KOPT-K1 (cell line): ENCODE results near the gene ZNF705A.
"Not testable (repeated sequence)": the region's sequence is repeated elsewhere in the genome, so short reads cannot be mapped to it uniquely, and the experiment has no call there.

Source experiments
- H3K27ac ChIP-seq: fragments of 200-600 bp; sonication (generic); 2 replicates; pipeline ENCODE4 v1.5.1; 2016; ENCODE audit warnings: antibody characterized with exemption, mild to moderate bottlenecking, low read depth, low read length; ENCODE audit not compliant: poor library complexity, severe bottlenecking
- H3K36me3 ChIP-seq: fragments of 200-600 bp; sonication (generic); 2 replicates; pipeline ENCODE4 v1.5.1; 2017; ENCODE audit warnings: antibody characterized with exemption, mild to moderate bottlenecking, low read length, moderate library complexity; ENCODE audit not compliant: insufficient read depth
- H3K9me3 ChIP-seq: fragments of 200-600 bp; sonication (generic); 2 replicates; pipeline ENCODE4 v1.5.1; 2017; ENCODE audit warnings: antibody characterized with exemption, low read length, mild to moderate bottlenecking; ENCODE audit not compliant: insufficient read depth, poor library complexity, severe bottlenecking

ZNF705A gene

DNA sequence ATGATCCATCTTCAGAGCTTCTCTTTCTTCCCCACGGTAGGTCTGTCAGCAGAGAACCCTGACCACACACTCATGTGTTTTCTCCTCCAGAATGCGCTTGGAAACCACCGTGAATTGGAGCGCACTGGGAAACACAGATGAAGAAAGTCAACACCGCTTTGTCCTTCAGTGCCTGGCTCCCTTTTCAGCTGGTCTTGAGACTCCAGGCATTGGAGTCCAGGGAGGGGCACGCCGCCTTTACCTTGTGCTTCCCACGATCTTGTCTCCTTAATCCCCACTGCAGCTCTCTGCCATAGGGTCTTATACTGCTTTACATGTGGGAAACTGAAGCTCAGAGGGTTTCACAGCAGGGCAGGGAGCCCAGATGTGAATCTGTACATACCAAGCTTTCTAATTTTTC, 69.5 kb downstream of the ZNF705A start:
- Histone ChIP-seq H3K9me3 (no peaks in the 10 kb centered on the region), H3K36me3 (no peaks in the 10 kb centered on the region), H3K27ac (no peak overlapping the region)

DNA sequence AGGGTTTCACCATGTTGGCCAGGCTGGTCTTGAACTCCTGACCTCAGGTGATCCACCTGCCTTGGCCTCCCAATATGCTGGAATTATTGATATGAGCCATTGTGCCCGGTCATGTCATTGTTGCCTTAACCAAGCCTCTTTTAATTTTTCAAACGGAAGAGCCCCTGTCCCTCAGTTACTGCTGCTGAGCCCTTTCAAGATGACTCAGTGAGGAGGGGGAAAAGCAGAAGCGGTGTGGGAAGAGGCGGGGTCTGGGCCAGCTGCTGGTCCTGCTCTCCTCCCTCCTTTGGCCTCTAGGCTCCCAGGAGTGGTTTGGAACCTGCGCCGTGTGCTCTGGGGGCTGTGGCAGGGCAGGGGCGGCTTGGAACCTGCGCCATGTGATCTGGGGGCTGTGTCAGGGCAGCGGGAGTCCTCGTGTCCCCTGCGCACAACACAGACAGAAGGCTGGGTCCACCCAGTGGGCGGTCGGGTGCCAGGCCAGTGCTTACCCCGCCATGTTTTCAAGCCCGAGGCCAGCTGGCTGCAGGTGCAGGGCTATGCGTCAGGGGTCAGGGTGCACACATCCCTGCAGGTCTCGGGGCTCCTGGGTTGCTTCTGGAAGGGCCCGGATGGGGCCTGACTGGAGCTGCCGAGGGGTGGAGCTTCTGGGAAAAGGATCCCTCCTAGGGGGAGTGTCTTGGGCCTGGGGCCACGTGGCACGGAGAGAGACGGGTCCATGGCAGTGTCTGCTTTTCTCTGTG, 70.3 kb downstream of the ZNF705A start, which contains the start of gene FAM90A1:
TSS of gene FAM90A1 (minus strand) at position 627 of the 740 bp plus-strand sequence. CDS start 2,786 bp downstream, outside the sequence.
- not testable (repeated sequence) for H3K27ac ChIP-seq, H3K36me3 ChIP-seq, H3K9me3 ChIP-seq

DNA sequence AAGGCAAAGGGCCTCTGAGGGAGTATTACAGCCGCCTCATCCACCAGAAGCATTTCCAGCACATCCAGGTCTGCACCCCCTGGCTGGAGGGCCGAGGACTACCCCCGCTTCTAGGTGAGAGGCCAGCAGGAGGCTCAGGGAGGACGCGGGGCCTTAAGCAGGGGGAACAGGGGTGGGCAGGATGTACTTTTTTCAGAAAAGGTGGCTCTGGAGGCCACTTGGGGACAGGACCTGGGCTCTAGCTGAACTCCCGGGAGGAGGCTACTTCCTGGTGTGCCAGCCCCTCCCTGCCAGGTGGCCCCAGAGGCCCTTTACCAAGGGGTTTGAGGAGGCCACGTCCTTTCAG, 70.9 kb downstream of the ZNF705A start:
- not testable (repeated sequence) for H3K27ac ChIP-seq, H3K9me3 ChIP-seq, H3K36me3 ChIP-seq

DNA sequence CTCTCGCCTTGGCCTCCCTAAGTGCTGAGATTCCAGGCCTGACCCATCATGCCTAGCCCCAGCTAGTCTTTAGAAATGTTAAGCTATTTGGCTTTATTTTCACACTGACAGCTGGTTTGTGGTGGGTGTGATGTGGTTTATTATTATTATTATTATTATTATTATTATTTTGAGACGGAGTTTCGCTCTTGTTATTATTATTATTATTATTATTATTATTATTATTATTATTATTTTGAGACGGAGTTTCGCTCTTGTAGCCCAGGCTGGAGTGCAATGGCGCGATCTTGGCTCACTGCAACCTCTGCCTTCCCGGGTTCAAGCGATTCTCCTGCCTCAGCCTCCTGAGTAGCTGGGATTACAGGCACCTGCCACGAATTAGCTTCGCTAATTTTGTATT, 71.8 kb downstream of the ZNF705A start:
- not testable (repeated sequence) for H3K27ac ChIP-seq, H3K9me3 ChIP-seq, H3K36me3 ChIP-seq

DNA sequence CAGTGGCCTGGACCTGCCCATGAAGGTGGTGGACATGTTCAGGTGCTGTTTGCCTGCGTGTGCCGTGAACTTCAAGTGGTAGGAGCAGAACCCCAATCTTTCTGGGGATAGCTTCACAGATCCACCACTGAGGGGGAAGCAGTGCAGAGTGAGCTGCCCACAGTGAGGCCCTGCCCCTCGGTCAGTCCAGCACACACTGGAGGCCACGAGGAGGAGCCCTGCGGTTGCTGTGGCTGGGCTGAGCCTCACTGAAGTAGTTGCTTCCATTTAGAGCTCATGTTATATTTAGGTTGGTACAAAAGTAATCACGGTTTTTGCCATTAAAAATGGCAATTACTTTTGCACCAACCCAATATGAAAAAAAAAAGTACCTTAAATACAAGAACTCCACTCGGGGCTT, 72.7 kb downstream of the ZNF705A start:
- H3K9me3 ChIP-seq, H3K36me3 ChIP-seq, H3K27ac ChIP-seq: not testable (repeated sequence)
